ENCODE data around the gene IL23A.
"Not testable (repeated sequence)": the region's sequence is repeated elsewhere in the genome, so short reads cannot be mapped to it uniquely, and the experiment has no call there.

Gene IL23A

GRCh38 chr12:56338308-56339157 is at the start of gene IL23A:
Gene IL23A, plus strand, starts transcription at chr12:56338884. Its CDS starts 161 bp downstream, at chr12:56339045.
- no peak for DNase-seq (ENCODE audit: low spot score)

DNA sequence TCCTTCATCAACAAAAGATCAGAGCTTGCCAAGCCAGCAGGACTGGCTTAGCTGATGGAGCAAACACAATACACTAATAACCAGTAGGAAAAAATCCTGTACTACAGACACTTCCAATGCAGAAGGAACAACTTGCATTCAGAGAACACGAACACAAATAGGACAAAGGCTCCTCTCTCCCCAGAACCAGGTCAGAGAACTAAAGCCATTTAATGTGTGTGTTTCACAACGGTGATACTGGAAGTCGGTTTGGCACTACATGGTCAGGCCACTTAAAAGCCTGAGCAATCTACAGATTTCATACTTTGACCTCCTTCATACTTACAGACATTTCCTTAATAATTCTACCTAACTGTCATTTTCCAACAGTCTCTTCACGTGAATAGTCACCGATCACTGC is 44.9 kb upstream of the IL23A start:
- DNase-seq (ENCODE audit: low spot score), result no peak

GRCh38 chr12:56296295-56296694 is 42.4 kb upstream of the IL23A start:
- no peak for DNase-seq (ENCODE audit: low spot score)

DNA sequence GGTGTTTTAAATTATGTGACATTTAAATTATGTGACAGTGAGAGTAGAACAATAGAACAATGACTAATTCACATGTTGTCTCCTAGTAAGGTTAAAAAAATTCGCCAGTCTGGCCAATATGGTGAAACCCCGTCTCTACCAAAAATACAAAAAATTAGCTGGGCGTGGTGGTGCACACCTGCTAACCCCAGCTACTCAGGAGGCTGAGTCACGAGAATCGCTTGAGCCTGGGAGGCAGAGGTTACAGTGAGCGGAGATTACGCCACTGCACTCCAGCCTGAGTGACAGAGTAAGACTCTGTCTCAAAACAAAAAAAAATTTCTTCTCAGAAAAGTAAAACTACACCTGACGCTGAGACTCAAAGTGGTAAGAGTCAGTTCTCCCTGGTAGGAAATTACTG is 41.3 kb upstream of the IL23A start:
- no peak for DNase-seq (ENCODE audit: low spot score)

DNA sequence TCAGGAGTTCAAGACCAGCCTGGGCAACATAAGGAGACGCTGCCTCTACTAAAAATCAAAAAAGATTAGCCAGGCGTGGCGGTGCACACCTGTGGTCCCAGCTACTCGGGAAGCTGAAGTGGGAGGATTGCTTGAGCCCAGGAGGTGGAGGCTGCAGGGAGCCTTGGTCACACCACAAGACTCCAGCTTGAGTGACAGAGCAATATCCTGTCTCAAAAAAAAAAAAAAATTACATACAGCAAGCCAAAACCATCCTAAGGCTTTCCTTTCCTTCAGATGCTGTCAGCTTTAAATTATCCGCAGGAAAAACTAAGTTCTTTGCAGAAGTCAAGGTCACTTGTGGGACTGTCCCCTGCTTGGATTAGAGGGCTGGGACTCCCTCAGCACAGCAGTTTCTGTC is 39.9 kb upstream of the IL23A start:
- DNase-seq (ENCODE audit: low spot score), result no peak

DNA sequence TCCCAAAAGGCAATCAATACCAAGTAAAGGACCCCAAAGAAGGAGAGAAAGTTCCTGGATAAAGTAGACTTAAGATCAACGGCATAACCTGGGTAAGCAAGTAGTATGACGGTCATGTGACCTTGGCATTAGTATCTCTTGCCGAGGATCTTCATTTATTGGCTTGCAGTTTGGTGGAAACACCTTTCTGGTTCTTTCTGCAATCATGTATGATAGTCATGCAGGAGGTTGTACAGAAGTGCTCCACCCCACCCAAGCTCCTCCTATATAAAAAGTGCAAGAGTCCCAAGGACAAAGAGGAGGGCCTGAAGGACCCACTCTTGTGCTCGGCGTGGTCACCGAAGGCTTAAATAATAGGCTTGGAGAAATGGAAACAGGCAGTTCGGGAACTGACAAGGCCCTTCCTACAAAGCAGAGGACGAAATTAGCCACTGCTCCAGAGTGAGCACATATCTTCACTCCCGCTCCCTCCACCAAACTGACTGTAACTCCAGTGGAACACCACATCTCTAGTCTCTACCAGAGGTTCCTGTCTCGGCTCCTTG is 39.3 kb upstream of the IL23A start:
- DNase-seq (ENCODE audit: low spot score), result no peak

- DNase-seq (ENCODE audit: low spot score), result peak; percentile 99
These were observed 38.6 kb upstream of the IL23A start, which contains the start of gene CS for GRCh38 chr12:56299853-56300643. Gene CS, minus strand, starts transcription at chr12:56300330. Its CDS starts 129 bp downstream, at chr12:56300201.

- no peak for DNase-seq (ENCODE audit: low spot score)
These were observed 37.8 kb upstream of the IL23A start for GRCh38 chr12:56300644-56301464.

- DNase-seq (ENCODE audit: low spot score), result no peak
These were observed 34.4 kb upstream of the IL23A start for GRCh38 chr12:56304276-56304675.

GRCh38 chr12:56304872-56305590 is 33.7 kb upstream of the IL23A start:
- DNase-seq (ENCODE audit: low spot score), result no peak

- no peak for DNase-seq (ENCODE audit: low spot score)
These were observed 31.3 kb upstream of the IL23A start for GRCh38 chr12:56307221-56307965.

GRCh38 chr12:56308714-56309113 is 30.0 kb upstream of the IL23A start:
- DNase-seq (ENCODE audit: low spot score), result no peak

DNA sequence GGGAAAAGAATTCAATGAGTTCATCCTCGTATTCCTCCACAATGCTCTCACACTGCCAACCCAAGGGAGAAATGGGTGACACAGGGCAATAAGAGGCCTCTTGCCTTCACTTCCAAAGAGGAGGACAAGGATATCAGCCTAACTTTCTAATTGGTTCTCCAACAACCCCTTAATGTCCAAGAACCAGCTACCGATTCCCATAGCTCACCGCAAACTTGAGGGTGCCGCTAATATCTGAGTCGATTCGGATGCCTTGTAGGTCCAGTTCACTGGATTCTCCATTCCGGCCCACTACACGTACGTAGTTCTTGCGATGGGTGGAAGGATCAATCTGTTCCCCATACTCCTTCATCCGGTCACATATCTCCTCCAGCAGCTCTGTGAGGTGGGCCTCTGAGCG is 27.7 kb upstream of the IL23A start:
- no peak for DNase-seq (ENCODE audit: low spot score)

DNA sequence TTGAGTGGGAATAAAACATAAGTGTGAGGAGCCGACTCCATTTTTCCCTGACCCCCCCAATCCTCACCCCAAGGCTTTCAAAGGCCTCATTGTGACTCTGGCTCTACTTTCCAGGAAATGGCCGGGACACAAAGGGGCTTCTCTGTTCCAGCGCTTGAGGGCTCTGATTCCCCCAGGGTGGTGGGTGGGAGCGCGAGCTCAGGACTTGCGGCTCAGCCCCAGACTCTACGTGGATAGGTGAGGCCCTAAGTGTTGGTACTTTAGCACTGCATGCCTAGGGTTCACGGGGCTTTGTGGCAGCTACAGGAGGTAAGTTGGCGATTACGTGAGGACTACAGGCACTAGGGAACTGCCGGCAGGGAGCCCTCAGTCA is 23.4 kb upstream of the IL23A start:
- peak; percentile 87 for DNase-seq (ENCODE audit: low spot score)

- DNase-seq (ENCODE audit: low spot score), result peak; percentile 97
These were observed 22.8 kb upstream of the IL23A start, which contains the start of gene CNPY2 for GRCh38 chr12:56315622-56316473. Gene CNPY2, minus strand, starts transcription at chr12:56315988. Its CDS starts 771 bp downstream, at chr12:56315217.

DNA sequence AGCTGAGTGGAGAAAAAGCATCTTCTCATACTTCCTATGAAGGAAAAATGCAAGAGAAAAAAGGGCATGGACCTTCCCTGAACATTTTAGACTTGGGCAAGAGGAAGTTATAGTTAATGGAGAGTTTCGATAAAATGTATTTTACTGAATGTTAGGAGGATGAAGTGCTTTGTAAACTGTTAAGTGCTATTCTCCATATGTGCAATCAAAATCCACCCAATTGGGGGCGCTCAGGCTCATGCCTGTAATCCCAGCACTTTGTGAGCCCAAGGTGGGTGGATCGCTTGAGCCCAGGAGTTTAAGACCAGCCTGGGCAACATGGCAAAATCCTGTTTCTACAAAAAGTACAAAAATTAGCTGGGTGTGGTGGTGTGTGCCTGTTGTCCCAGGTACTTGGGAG is 21.0 kb upstream of the IL23A start:
- no peak for DNase-seq (ENCODE audit: low spot score)

- no peak for DNase-seq (ENCODE audit: low spot score)
These were observed 17.7 kb upstream of the IL23A start for GRCh38 chr12:56321027-56321426.

DNA sequence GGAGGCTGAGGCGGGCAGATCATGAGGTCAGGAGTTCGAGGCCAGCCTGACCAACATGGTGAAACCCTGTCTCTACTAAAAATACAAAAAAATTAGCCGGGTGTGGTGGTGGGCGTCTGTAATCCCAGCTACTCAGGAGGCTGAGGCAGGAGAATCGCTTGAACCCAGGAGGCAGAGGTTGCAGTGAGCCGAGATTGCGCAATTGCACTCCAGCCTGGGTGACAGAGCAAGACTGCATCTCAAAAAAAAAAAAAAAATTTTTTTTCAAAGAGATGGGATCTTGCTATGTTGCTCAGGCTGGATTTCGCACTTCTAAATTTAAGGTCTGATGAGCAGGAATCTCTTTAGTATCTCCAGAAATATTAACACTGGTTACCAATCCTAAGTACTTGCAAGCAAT is 17.1 kb upstream of the IL23A start:
- not testable (repeated sequence) for DNase-seq (ENCODE audit: low spot score)

DNA sequence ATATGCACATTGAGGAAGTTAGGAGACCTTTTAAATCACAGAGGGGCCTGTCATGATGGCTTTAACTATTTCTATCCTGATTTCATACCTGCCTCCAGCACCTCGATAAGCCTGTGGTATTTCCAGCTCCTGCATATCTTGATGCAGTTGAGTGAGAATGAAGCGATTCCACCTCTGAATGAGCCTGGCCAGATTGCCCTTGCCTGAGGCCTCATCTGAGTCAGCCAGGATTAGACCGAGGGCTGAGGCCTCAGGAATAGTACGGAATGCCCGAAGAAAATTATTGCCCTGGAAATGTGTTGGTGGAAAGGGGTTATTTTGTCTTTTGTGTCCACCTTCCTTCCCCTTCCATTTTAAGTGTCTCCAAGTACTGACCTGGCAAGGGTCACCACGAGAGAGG is 14.5 kb upstream of the IL23A start:
- DNase-seq (ENCODE audit: low spot score), result no peak

DNA sequence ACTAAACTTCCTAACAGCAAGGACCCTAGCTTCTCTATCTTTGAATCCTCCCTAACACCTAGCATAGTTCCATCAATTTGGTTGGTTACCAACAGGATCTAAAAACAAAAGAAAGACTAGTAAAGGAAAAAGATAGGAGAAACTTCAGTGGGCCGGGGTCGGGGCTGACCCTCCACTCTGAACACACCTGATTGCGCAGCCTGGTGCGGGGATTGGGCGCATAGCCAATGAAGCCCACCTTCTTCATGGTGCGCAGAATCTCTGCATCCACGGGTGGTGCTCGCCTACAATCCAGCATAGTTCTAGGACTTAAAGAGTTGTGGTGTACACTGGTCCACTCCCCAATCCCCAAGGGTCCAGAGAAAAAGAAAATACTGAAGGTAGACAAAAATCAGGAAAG is 12.6 kb upstream of the IL23A start:
- no peak for DNase-seq (ENCODE audit: low spot score)

All from pons (tissue), 1 donor.